Astrocyte of the spinal cord (primary cell): ENCODE measurements around the gene GPC4.

ENCODE experiments used
- DNase-seq: peaks from one replicate; pipeline ENCODE4 v3.0.0; 2011; ENCODE audit warnings: low read depth, low spot score
- H3K4me3 ChIP-seq: 2 replicates; pipeline ENCODE4 v1.5.1; 2011; ENCODE audit warnings: low read depth, mild to moderate bottlenecking, low read length, moderate library complexity
- CTCF ChIP-seq: IDR thresholded peaks from 2 replicates; pipeline ENCODE4 v1.5.1; 2012; ENCODE audit warnings: low read depth, mild to moderate bottlenecking, low read length, inconsistent platforms
- in situ Hi-C: cut with HindIII; loops from 2 replicates; pipeline ENCODE4 v1.10.0; 2017; ENCODE audit warnings: low sequenced_read_pairs

The GPC4 gene

GRCh38 chrX:133434197-133434820 is 19.0 kb upstream of the GPC4 start:
- no peak for TF ChIP-seq CTCF
- no peak for DNase-seq
- in situ Hi-C loops: no loop called here
- no peak overlapping the region for H3K4me3 ChIP-seq

GRCh38 chrX:133419911-133420310 is 4.6 kb upstream of the GPC4 start:
- H3K4me3 ChIP-seq: no peak overlapping the region
- in situ Hi-C loops: no loop called here
- DNase-seq: no peak
- no peak for TF ChIP-seq CTCF

GRCh38 chrX:133418588-133418987 is 3.3 kb upstream of the GPC4 start:
- H3K4me3 ChIP-seq: no peak overlapping the region
- in situ Hi-C loops: no loop called here
- no peak for DNase-seq
- TF ChIP-seq CTCF: no peak

- no peak for TF ChIP-seq CTCF
- DNase-seq: no peak
- in situ Hi-C loops: no loop called here
- H3K4me3 ChIP-seq: no peak overlapping the region
Observed at GRCh38 chrX:133417364-133417763, 2.1 kb upstream of the GPC4 start.

- no peak for DNase-seq
- in situ Hi-C loops: no loop called here
- H3K4me3 ChIP-seq: peak overlapping the region; percentile 57
- no peak for TF ChIP-seq CTCF
Observed at GRCh38 chrX:133414406-133415275, 648 bp downstream of the GPC4 start.

GRCh38 chrX:133413218-133413925 is 1.9 kb downstream of the GPC4 start:
- no peak for DNase-seq
- peak overlapping the region; percentile 57 for H3K4me3 ChIP-seq
- TF ChIP-seq CTCF: no peak
- in situ Hi-C loops: no loop called here
